ENCODE measurements around the gene SKIC3. TPM values are rescaled to one million over a fixed set of nuclear protein-coding genes. Genes with fewer than 3 reads are reported as not detected.

Gene SKIC3
- total RNA-seq, 1 donor from 2014 or later = 80.4 TPM

DNA sequence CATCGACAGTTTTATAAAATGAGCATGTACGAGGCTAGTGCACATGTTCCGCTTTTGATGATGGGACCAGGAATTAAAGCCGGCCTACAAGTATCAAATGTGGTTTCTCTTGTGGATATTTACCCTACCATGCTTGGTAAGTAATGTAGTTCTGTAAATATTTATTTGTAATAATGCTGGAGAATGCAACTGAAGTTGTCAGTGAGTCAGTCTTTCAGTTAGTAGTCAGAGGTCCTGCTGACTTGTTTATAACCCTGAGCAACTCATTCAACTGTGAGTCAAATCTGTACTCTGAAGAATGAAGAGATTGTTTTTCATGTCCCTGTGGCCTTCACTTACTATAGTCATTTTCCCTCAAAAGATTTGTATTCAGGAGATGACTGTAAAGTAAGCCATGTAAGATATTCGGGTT is 36.7 kb upstream of the SKIC3 start:
- peaks cover 13% of the 10 kb centered on the region for H3K4me1 Mint-ChIP-seq (ENCODE audit: unreplicated experiment)
- no peaks in the 10 kb centered on the region for H3K36me3 Mint-ChIP-seq (ENCODE audit: low read depth, unreplicated experiment)
- H3K27me3 Mint-ChIP-seq (ENCODE audit: unreplicated experiment) = no peaks in the 10 kb centered on the region
- H3K4me3 Mint-ChIP-seq (ENCODE audit: unreplicated experiment) = no peak overlapping the region
- no peak overlapping the region for H3K27ac Mint-ChIP-seq (ENCODE audit: unreplicated experiment)
- no peak for DNase-seq (ENCODE audit: low spot score)
- TF ChIP-seq, protein P1, sequence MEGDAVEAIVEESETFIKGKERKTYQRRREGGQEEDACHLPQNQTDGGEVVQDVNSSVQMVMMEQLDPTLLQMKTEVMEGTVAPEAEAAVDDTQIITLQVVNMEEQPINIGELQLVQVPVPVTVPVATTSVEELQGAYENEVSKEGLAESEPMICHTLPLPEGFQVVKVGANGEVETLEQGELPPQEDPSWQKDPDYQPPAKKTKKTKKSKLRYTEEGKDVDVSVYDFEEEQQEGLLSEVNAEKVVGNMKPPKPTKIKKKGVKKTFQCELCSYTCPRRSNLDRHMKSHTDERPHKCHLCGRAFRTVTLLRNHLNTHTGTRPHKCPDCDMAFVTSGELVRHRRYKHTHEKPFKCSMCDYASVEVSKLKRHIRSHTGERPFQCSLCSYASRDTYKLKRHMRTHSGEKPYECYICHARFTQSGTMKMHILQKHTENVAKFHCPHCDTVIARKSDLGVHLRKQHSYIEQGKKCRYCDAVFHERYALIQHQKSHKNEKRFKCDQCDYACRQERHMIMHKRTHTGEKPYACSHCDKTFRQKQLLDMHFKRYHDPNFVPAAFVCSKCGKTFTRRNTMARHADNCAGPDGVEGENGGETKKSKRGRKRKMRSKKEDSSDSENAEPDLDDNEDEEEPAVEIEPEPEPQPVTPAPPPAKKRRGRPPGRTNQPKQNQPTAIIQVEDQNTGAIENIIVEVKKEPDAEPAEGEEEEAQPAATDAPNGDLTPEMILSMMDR (IDR thresholded peaks at IDR 0.05; ENCODE audit: unreplicated experiment) = no peak
- no peaks in the 10 kb centered on the region for H3K9me3 Mint-ChIP-seq (ENCODE audit: unreplicated experiment)

DNA sequence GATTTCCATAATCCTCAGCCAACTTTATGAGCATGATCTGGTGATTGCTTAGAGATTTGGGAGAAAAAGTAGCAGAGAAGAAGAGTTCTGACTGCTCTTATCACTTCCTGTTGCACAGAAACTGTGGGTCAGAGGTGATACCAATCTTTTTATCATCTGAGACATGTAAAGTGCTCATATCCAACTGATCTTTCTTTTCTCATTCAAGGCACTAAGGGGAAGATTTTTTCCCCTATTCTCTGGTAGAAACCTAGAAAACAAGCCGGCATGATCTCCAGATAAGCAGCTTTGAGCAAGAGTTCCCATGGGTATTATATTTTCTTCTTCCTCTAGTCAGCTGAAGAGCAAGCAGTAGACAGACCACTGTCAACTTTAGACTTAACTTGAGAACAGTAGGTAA is 36.1 kb upstream of the SKIC3 start:
- no peak for DNase-seq (ENCODE audit: low spot score)
- Mint-ChIP-seq H3K27ac (ENCODE audit: unreplicated experiment) (peak overlapping the region; percentile 15), H3K4me1 (ENCODE audit: unreplicated experiment) (peaks cover 13% of the 10 kb centered on the region), H3K9me3 (ENCODE audit: unreplicated experiment) (no peaks in the 10 kb centered on the region), H3K36me3 (ENCODE audit: low read depth, unreplicated experiment) (no peaks in the 10 kb centered on the region), H3K27me3 (ENCODE audit: unreplicated experiment) (no peaks in the 10 kb centered on the region), H3K4me3 (ENCODE audit: unreplicated experiment) (no peak overlapping the region)
- TF ChIP-seq, protein P1 (IDR thresholded peaks at IDR 0.05; ENCODE audit: unreplicated experiment) = no peak

- H3K27ac Mint-ChIP-seq (ENCODE audit: unreplicated experiment) = no peak overlapping the region
- no peaks in the 10 kb centered on the region for H3K36me3 Mint-ChIP-seq (ENCODE audit: low read depth, unreplicated experiment)
- H3K4me3 Mint-ChIP-seq (ENCODE audit: unreplicated experiment) = no peak overlapping the region
- no peaks in the 10 kb centered on the region for H3K9me3 Mint-ChIP-seq (ENCODE audit: unreplicated experiment)
- H3K4me1 Mint-ChIP-seq (ENCODE audit: unreplicated experiment) = no peaks in the 10 kb centered on the region
- TF ChIP-seq, protein P1 (IDR thresholded peaks at IDR 0.05; ENCODE audit: unreplicated experiment) = no peak
- no peak for DNase-seq (ENCODE audit: low spot score)
- H3K27me3 Mint-ChIP-seq (ENCODE audit: unreplicated experiment) = no peaks in the 10 kb centered on the region
Observed at GRCh38 chr5:95583992-95584391, 29.2 kb upstream of the SKIC3 start.

- Mint-ChIP-seq H3K27me3 (ENCODE audit: unreplicated experiment) (no peaks in the 10 kb centered on the region), H3K9me3 (ENCODE audit: unreplicated experiment) (no peaks in the 10 kb centered on the region), H3K4me3 (ENCODE audit: unreplicated experiment) (no peak overlapping the region), H3K36me3 (ENCODE audit: low read depth, unreplicated experiment) (no peaks in the 10 kb centered on the region), H3K4me1 (ENCODE audit: unreplicated experiment) (no peaks in the 10 kb centered on the region), H3K27ac (ENCODE audit: unreplicated experiment) (no peak overlapping the region)
- DNase-seq (ENCODE audit: low spot score) = no peak
- TF ChIP-seq, protein P1 (IDR thresholded peaks at IDR 0.05; ENCODE audit: unreplicated experiment) = no peak
Observed at GRCh38 chr5:95581576-95581975, 26.8 kb upstream of the SKIC3 start.

DNA sequence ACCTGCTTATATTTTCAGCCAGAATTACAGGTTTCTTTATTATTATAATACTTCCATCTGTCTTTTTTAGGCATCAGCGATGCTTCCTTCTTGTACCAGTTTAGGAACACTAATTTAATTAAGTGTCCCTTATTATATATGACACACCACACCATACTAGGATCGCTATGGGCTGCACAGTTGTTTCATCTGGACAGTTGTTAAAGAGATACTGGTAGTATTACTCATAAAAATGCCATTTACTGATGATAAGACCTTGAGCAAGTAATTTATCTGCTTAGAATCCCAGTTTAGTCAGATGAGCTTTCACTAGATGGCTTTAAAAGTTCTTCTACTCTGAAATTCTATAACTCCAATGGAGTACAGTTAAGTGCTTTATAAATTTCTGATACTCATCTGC is 17.2 kb upstream of the SKIC3 start:
- no peak overlapping the region for H3K27ac Mint-ChIP-seq (ENCODE audit: unreplicated experiment)
- H3K9me3 Mint-ChIP-seq (ENCODE audit: unreplicated experiment) = no peaks in the 10 kb centered on the region
- no peaks in the 10 kb centered on the region for H3K36me3 Mint-ChIP-seq (ENCODE audit: low read depth, unreplicated experiment)
- DNase-seq (ENCODE audit: low spot score) = no peak
- H3K27me3 Mint-ChIP-seq (ENCODE audit: unreplicated experiment) = no peaks in the 10 kb centered on the region
- no peak overlapping the region for H3K4me3 Mint-ChIP-seq (ENCODE audit: unreplicated experiment)
- TF ChIP-seq, protein P1 (IDR thresholded peaks at IDR 0.05; ENCODE audit: unreplicated experiment) = no peak
- H3K4me1 Mint-ChIP-seq (ENCODE audit: unreplicated experiment) = no peaks in the 10 kb centered on the region

All from endothelial cell (in vitro differentiated cells).